Measurements from ENCODE around the gene RNF151.
A peak's percentile ranks its signal among the peaks of the same experiment; 100 is the strongest.
"Not testable (repeated sequence)": the region's sequence is repeated elsewhere in the genome, so short reads cannot be mapped to it uniquely, and the experiment has no call there.

Gene RNF151

GRCh38 chr16:1959269-1960039 is 7.2 kb upstream of the RNF151 start, which contains the start of gene NDUFB10:
NDUFB10 (plus strand) TSS chr16:1959538; CDS start chr16:1959625, 87 bp downstream.
- DNase-seq (ENCODE audit: low read depth in 2 of 2): peak; percentile 93 to 94

GRCh38 chr16:1960665-1961630 is 5.7 kb upstream of the RNF151 start:
- no peak for DNase-seq (ENCODE audit: low read depth in 2 of 2)

DNA sequence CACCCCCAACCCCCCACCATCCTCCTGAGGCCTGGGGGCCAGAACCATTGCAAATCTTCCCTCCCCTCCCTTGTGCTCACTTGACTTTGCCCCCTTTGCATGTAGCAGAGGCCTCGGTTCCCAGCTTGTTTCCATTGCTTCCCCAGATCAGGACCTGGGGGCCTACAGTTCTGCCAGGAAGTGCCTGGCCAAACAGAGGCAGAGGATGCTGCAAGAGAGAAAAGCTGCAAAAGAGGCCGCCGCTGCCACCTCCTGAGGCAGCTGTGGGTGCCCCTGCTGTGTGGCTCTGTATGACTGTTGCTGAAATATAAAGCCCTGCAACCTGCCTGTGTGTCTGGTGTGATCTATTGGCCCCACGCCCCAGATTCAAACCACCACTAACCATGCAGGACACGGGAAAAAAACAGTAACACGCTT is 5.0 kb upstream of the RNF151 start:
- no peak for DNase-seq (ENCODE audit: low read depth in 2 of 2)

DNA sequence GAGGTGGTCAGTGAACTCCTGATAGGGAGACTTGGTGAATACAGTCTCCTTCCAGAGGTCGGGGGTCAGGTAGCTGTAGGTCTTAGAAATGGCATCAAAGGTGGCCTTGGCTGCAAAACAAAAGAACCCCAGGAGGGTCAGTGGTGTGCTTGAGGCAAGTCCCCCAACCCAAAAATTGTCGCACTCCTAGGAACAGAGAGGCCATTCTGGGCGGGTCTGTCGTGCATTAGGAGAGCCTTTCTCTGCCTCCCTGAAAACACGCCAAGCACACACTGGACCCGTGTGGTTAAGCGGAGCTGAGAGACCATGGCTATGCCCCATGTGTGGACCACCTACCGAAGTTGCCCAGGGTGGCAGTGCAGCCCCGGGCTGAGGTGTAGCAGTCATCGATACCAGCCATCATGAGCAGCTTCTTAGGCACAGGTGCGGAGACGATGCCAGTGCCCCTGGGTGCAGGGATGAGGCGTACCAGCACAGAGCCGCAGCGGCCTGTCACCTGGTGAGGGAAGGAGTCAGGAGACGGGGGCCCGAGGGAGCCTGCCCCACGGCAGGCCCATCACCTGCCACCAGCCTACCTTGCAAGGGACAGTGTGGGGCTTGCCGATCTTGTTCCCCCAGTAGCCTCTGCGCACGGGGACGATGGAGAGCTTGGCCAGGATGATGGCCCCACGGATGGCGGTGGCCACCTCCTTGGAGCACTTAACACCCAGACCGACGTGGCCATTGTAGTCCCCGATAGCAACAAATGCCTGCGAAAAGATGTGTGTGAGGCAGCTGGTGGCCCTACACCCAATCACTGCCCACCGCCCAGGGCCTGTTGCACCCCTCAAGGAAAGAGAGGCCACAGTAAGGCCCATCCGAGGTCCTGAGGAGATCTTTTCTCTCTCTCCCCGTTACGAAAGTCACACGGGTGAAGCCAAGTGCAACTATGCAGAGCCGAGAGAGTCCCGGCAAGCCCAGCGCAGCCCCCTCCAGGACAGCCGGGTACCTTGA is 4.2 kb upstream of the RNF151 start:
- not testable (repeated sequence) for DNase-seq (ENCODE audit: low read depth in 2 of 2)

DNA sequence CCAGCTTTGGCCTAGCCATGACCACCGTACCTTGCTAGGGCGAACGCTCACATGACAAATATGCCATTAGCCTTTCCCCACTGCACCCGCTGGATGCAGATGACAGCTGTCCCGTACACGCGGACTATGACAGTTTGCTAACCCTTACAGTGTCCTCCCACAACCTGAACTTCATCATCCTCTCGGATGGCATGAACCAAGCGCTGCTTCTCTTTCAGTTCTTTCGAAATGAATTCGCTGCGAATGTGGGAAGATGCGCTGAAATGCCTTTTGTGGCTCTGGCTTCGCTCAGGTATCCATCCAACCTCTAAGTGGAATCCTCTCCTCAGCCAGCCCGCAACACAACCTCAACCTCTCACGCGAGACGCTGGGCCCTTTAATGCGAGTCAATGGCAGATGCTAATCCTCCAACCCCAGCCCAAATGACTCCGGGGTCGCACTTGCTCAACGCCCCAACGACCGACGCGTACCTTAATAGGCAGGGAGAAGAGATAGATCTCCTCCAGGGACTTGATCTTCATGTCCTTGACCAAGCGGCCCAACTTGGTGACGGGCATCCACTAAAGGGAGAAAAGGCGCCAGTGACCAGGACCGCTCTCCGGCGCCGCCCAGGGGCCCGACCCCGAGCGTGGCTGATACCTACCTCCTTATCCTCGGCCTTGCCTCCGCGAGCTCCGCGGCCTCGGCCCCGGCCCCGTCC is 2.7 kb upstream of the RNF151 start:
- no peak for DNase-seq (ENCODE audit: low read depth in 2 of 2)

DNA sequence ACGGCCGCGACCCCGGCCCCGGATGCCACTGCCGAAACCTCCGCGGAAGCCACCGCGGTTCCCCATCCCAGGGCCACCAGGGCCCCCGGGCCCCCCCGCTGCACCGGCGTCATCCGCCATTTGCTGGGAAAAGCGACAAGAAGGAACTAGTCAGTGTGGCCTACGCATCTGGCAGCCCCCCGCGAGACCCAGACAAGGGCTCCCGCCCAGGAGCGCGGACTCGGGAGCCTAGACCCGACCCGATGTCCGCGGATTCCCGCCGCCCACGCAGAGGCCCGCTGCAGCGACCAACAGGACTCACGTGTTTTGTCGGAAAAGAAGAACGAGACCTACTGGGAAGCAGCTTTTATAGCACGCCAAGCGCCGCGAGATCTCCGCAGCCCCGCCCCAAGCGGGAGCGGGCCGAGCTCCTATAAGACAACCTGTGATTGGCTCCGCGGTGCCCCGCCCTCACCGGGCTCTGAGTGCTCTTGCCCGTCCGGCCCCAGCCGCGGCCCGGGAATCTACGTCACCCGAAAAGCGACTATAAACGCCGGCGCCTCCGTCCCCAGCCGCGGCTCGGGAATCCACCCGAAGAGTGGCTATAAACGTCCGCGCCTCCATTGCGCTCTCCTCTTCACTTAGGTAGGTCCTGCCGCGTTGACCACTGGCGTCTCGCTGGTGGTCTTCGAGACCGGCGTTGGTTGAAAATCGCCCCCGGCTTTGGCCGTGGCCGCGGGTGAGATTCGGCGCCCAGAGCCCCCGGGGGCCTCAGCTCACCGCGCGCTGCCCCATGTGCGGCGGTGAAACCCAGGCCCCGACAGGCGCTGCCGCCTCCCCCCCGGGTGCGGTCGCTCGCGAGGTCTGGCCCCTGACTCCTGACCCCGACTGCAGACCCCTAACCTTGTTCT is 1.9 kb upstream of the RNF151 start, which contains the start of gene RPS2:
Gene RPS2, minus strand, starts transcription at position 321 of the 890 bp plus-strand sequence. Its CDS starts 201 bp downstream, at position 120.
- peak; percentile 96 to 97 for DNase-seq (ENCODE audit: low read depth in 2 of 2)

DNA sequence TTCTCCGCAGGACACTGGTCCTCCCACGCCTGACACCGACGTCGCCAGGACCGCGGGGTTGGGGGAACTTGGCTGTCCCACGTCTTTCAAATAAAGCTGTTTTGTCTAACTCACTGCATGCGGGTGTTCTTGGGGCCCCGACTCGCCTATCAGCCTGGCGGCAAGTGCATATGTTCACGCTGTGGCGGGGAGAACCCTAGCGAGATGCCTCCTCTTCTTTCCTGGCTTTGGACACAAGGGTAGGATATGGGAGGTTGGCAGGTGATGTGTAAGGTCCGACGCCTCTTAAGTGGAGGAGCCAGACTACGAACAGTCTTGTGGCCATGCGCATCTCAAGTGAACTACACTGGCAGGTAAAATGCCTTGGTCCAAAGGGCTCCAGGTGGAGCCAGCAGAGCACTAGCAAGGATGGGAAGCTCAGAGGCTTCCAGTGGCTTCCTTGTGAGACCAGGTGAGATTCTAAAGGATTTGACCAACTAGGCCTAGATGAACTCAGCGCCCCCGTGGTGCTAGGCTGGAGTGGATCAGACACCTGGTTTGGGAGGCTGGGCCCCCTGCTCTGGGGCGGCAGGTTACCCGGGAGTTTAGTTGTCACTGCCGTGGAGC is 1.2 kb upstream of the RNF151 start:
- DNase-seq (ENCODE audit: low read depth in 2 of 2): no peak

- DNase-seq (ENCODE audit: low read depth in 2 of 2): no peak
Measured at GRCh38 chr16:1968146-1968953, 1.7 kb downstream of the RNF151 start.

DNA sequence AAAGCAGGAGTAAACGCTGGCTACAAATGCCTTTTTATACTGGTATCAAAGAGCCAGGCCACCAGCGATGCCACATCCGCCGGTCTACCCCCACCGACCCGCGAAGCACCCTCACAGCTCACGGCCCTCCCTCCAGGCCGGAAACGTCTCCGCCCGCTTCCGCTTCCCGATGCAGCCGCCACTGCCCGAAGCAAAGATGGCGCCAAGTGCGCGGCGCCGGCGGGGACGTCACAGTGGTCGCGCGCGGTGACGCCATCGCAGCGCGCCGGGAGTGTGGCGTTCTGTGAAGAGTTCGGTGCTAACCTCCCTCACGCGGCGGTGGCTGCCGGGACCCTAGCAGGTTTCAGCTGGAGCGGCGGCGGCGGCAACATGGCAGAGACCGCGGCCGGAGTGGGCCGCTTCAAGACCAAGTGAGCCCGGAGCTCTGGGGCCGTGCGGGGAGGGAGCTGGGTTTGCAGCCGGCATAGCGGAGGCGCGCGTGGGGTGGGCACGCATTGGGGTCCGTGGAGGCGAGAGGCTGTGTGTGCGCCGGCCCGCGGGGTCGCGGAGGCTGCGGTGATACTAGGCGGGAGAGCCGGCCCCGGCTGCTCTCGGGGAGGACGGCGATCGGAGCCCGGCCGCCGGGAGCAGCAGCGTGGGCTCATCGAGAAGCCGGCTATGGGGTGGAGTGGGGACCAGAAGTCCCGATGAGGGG is 5.3 kb downstream of the RNF151 start, which contains the start of gene TBL3:
Gene TBL3, plus strand, starts transcription at position 258 of the 694 bp plus-strand sequence. Its CDS starts 112 bp downstream, at position 370.
- peak; percentile 93 for DNase-seq (ENCODE audit: low read depth in 2 of 2)

DNA sequence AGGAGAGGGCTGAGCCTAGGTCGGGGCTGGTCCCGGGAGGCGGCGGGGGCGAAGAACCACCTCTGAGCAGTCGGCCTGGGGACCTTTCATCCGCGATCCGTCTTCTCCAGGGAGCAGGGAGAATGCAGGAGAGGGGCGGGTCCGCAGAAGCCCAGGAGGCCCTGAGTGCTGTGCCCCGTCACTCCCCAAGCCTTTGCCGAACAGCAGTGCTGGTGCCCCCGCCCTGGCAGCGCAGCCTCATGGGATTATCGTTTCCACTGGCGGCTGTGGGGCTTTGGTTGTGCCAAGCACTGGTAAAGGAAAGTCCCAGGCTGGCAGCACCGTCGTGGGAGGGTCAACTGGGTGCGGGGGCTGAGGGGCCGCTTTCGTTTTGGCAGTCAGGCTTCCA is 5.8 kb downstream of the RNF151 start:
- no peak for DNase-seq (ENCODE audit: low read depth in 2 of 2)

- no peak for DNase-seq (ENCODE audit: low read depth in 2 of 2)
Measured at GRCh38 chr16:1973461-1974156, 7.0 kb downstream of the RNF151 start.

- no peak for DNase-seq (ENCODE audit: low read depth in 2 of 2)
Measured at GRCh38 chr16:1974157-1975070, 7.8 kb downstream of the RNF151 start.

DNA sequence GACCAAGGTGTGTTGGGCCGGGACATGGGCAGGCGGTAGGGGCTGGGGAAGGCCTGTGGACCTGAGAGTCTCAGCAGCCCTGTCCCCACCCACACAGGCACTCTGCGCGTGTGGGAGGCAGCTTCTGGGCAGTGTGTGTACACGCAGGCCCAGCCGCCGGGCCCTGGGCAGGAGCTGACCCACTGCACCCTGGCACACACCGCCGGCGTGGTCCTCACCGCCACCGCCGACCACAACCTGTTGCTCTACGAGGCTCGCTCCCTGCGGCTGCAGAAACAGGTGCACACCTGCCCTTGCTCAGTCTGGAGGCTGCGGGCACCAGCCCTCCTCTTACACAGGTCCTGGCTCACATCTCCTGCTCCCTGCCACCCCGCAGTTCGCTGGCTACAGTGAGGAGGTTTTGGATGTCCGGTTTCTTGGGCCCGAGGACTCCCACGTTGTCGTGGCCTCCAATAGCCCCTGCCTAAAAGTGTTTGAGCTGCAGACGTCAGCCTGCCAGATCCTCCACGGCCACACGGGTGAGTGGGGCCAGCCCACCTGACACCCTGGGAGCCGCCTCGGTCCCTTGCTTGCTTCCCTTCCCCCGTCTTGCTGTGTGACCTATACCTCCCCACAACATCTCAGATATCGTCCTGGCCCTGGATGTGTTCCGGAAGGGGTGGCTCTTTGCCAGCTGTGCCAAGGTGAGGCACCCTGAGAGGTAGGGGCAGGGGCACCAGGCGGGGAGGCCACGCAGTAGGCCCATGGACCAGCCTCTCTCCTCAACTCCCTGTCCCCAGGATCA is 9.0 kb downstream of the RNF151 start:
- DNase-seq (ENCODE audit: low read depth in 2 of 2): no peak

DNA sequence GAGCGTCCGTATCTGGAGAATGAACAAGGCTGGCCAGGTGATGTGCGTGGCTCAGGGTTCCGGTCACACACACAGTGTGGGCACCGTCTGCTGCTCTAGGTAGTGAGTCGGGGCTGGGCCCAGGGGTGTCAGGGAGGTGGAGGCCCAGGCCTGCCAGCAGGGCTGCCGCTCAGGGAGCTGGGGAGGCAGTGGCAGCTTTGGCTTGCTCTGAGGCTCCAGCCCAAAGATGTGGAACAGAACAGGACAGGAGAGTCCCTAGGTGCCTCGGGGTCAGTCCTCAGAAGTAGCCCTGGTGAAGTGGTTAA is 9.5 kb downstream of the RNF151 start:
- DNase-seq (ENCODE audit: low read depth in 2 of 2): no peak

Data from stimulated activated CD8-positive, alpha-beta memory T cell treated with anti-CD3 and anti-CD28 coated beads, Interleukin-2, amount 100 ng/mL, for 48 hours (primary cell).